SU-DHL-6 (cell line): Measurements from ENCODE around the gene SRGAP1.

Experiments used
- CTCF ChIP-seq: fragments of 200-600 bp; sonication (generic); IDR thresholded peaks from one replicate; pipeline ENCODE4 v1.5.1; 2017; ENCODE audit warnings: antibody characterized with exemption, mild to moderate bottlenecking, low read length, moderate library complexity; ENCODE audit not compliant: insufficient read depth, poor library complexity, severe bottlenecking
- EZH2phosphoT487 ChIP-seq: fragments of 200-600 bp; sonication (generic), shearing (Covaris generic); conservative IDR thresholded peaks from 2 replicates; pipeline ENCODE4 v1.6.1; 2018; ENCODE audit warnings: mild to moderate bottlenecking, antibody characterized with exemption, low read length, moderate library complexity, mixed read lengths

DNA sequence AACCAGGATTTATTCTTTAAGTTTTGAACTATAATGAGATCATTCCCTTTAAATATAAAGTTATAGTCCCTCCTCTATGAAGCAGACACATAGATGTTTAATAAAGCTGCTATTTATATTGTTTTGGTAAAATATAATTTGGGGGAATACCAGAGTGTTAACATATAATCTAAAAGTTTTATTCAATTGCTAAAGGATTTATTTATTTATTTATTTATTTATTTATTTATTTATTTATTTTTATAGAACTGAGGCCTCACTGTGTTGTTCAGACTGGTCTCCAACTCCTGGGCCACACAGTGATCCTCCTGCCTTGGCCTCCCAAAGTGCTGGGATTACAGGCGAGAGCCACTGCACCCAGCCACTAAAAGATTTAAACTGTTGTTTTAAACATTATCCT is 278.9 kb downstream of the SRGAP1 start:
- TF ChIP-seq CTCF (no peak), EZH2phosphoT487 (no peak)
